Left lung (tissue), 10 donors: ENCODE measurements around the gene VWA2. TPM values are rescaled to one million over a fixed set of nuclear protein-coding genes. Genes with fewer than 3 reads are reported as not detected.
A peak's percentile ranks its signal among the peaks of the same experiment; 100 is the strongest.

ENCODE experiments used
- ATAC-seq: fragments of 200-7000 bp; cut with Tn5 transposase; one replicate; pipeline ENCODE4 v1.9.1; 2020; ENCODE audit warnings: moderate library complexity
- DNase-seq, 4 donors: peaks; one replicate each; pipeline ENCODE4 v3.0.0-alpha.2; 2013 to 2020
- H3K27ac ChIP-seq, 2 donors: fragments of 200-600 bp; sonication (generic) in 1 of 2; one replicate each; pipeline versions ENCODE4 v1.5.0 to v1.8.0; 2020 to 2021
- H3K27me3 ChIP-seq, 2 donors: fragments of 200-600 bp; sonication (generic) in 1 of 2; one replicate each; pipeline versions ENCODE4 v1.5.0 to v1.8.0; 2020 to 2021
- H3K36me3 ChIP-seq, 2 donors: fragments of 200-600 bp; sonication (generic) in 1 of 2; one replicate each; pipeline versions ENCODE4 v1.5.0 to v1.8.0; 2020 to 2021
- H3K4me1 ChIP-seq, 2 donors: fragments of 200-600 bp; one replicate each; pipeline ENCODE4 v1.8.0; 2021
- H3K4me3 ChIP-seq, 2 donors: fragments of 200-600 bp; sonication (generic) in 1 of 2; one replicate each; pipeline versions ENCODE4 v1.5.0 to v1.8.0; 2020 to 2021; ENCODE audit warnings: mild to moderate bottlenecking in 1 of 2
- H3K9me3 ChIP-seq, 2 donors: fragments of 200-600 bp; sonication (generic) in 1 of 2; one replicate each; pipeline versions ENCODE4 v1.5.0 to v1.8.0; 2020 to 2021
- CTCF ChIP-seq, 2 donors: fragments of 200-600 bp; sonication (generic) in 1 of 2; IDR thresholded peaks; one replicate each; pipeline versions ENCODE4 v1.5.0 to v1.8.0; 2021; ENCODE audit warnings: antibody characterized with exemption in 2 of 2
- intact Hi-C, 2 donors: fragments of 100-400 bp; cut with DNase I; formaldehyde crosslinking; loops; one replicate each; pipeline versions ENCODE4 v1.11.2 to v1.14.2; 2022
- polyA plus RNA-seq, 6 donors: library from polyadenylated mRNA; unstranded; fragments of 120-200 nt; gene quantifications; one replicate each; pipeline ENCODE4 v1.2.1, GENCODE V29; 2013; ENCODE audit not compliant: insufficient read length in 6 of 6
- total RNA-seq, 2 donors: library from RNA; stranded (reverse); fragmentation: NEBNext Ultra II Directional; extraction: Animal tissue kit (Norgen Biotek cat#: 25700); gene quantifications; one replicate each; pipeline ENCODE4 v1.2.1, GENCODE V29; 2021
- donor health status: DM: no; HTN: yes; CAD: no.
- donor health status: DM: no; HTN: no; CAD: no.

Gene VWA2
- total and polyA plus RNA-seq, 8 donors, result 9.5 to 31.4 (median 27.6) TPM

GRCh38 chr10:114243661-114244060 is 4.6 kb downstream of the VWA2 start:
- no peak for TF ChIP-seq CTCF (IDR thresholded peaks at IDR 0.05)
- H3K4me1 ChIP-seq, result peaks cover 3 to 19% of the 10 kb centered on the region in 2 donors
- H3K36me3 ChIP-seq, result no peaks in the 10 kb centered on the region
- ATAC-seq, result no peak
- H3K27ac ChIP-seq, result no peak overlapping the region
- no peaks in the 10 kb centered on the region for H3K9me3 ChIP-seq
- peaks cover 14 to 48% of the 10 kb centered on the region in 2 donors for H3K27me3 ChIP-seq
- DNase-seq, result no peak
- H3K4me3 ChIP-seq, result no peak overlapping the region
- intact Hi-C loops, result no loop called here

GRCh38 chr10:114244126-114244525 is 5.1 kb downstream of the VWA2 start:
- ATAC-seq (no peak), DNase-seq (no peak)
- H3K4me3 ChIP-seq, result no peak overlapping the region
- H3K4me1 ChIP-seq, result peaks cover 0 to 16% of the 10 kb centered on the region in 2 donors
- no peak overlapping the region for H3K27ac ChIP-seq
- no peaks in the 10 kb centered on the region for H3K36me3 ChIP-seq
- H3K27me3 ChIP-seq, result peaks cover 10 to 44% of the 10 kb centered on the region in 2 donors
- intact Hi-C loops, result no loop called here
- H3K9me3 ChIP-seq, result no peaks in the 10 kb centered on the region
- TF ChIP-seq CTCF (IDR thresholded peaks at IDR 0.05), result no peak

GRCh38 chr10:114245121-114245791 is 6.2 kb downstream of the VWA2 start:
- Histone ChIP-seq H3K27me3 (peaks cover 0 to 32% of the 10 kb centered on the region in 2 donors), H3K27ac (peak overlapping the region in 1 of 2 donors; percentile 24), H3K4me1 (peaks cover 0 to 7% of the 10 kb centered on the region in 2 donors), H3K9me3 (no peaks in the 10 kb centered on the region), H3K4me3 (no peak overlapping the region), H3K36me3 (no peaks in the 10 kb centered on the region)
- peak; percentile 34 for ATAC-seq
- no peak for TF ChIP-seq CTCF (IDR thresholded peaks at IDR 0.05)
- DNase-seq, result no peak
- intact Hi-C loops, result no loop called here

GRCh38 chr10:114246679-114247305 is 7.7 kb downstream of the VWA2 start:
- H3K27ac ChIP-seq, result peak overlapping the region; percentile 47 to 68
- no peak for TF ChIP-seq CTCF (IDR thresholded peaks at IDR 0.05)

GRCh38 chr10:114250236-114250635 is 11.2 kb downstream of the VWA2 start:
- peaks cover 0 to 2% of the 10 kb centered on the region in 2 donors for H3K4me1 ChIP-seq
- ATAC-seq (no peak), DNase-seq (no peak)
- no peaks in the 10 kb centered on the region for H3K36me3 ChIP-seq
- intact Hi-C loops, result no loop called here
- no peak overlapping the region for H3K4me3 ChIP-seq
- H3K9me3 ChIP-seq, result no peaks in the 10 kb centered on the region
- no peaks in the 10 kb centered on the region for H3K27me3 ChIP-seq
- TF ChIP-seq CTCF (IDR thresholded peaks at IDR 0.05), result no peak
- no peak overlapping the region for H3K27ac ChIP-seq

More at GRCh38 chr10:114246679-114247305, 7.7 kb downstream of the VWA2 start:
- H3K4me1 ChIP-seq, result peaks cover 0 to 7% of the 10 kb centered on the region in 2 donors
- ATAC-seq (peak; percentile 86), DNase-seq (no peak)
- H3K9me3 ChIP-seq, result no peaks in the 10 kb centered on the region
- peaks cover 0 to 17% of the 10 kb centered on the region in 2 donors for H3K27me3 ChIP-seq
- no peaks in the 10 kb centered on the region for H3K36me3 ChIP-seq
- intact Hi-C loops, result no loop called here
- H3K4me3 ChIP-seq, result no peak overlapping the region
